ENCODE measurements around the gene LAGE3.

DNA sequence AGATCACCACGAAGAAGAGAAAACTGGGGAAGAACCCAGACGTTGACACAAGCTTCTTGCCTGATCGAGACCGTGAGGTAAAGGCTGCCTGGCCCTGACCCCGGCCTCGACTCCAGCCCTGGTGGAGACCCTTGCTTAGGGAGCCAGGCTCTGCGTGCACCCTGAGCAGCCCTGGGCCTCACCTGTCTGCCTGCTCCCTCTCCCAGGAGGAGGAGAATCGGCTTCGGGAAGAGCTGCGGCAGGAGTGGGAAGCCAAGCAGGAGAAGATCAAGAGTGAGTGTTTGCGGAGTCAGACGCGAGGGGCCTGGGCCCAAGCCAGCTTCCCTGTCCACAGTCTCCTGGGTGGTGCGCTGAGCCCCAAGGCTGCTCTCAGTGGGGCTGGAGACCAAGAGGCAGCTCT, 30.6 kb downstream of the LAGE3 start:
- TF ChIP-seq, protein P1, sequence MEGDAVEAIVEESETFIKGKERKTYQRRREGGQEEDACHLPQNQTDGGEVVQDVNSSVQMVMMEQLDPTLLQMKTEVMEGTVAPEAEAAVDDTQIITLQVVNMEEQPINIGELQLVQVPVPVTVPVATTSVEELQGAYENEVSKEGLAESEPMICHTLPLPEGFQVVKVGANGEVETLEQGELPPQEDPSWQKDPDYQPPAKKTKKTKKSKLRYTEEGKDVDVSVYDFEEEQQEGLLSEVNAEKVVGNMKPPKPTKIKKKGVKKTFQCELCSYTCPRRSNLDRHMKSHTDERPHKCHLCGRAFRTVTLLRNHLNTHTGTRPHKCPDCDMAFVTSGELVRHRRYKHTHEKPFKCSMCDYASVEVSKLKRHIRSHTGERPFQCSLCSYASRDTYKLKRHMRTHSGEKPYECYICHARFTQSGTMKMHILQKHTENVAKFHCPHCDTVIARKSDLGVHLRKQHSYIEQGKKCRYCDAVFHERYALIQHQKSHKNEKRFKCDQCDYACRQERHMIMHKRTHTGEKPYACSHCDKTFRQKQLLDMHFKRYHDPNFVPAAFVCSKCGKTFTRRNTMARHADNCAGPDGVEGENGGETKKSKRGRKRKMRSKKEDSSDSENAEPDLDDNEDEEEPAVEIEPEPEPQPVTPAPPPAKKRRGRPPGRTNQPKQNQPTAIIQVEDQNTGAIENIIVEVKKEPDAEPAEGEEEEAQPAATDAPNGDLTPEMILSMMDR (IDR thresholded peaks at IDR 0.05 in 2 of 3, conservative IDR thresholded peaks at IDR 0.05 in 1 of 3; ENCODE audit: control insufficient read depth in 2 of 3, extremely low read depth in 1 of 3, insufficient read depth in 1 of 3, low read depth in 3 of 3, low read length in 3 of 3), result no peak
- TF ChIP-seq POLR2A (IDR thresholded peaks at IDR 0.05; ENCODE audit: low read depth, low read length) (no peak), ETV6 (conservative IDR thresholded peaks at IDR 0.05 in 1 of 2, IDR thresholded peaks at IDR 0.05 in 1 of 2; ENCODE audit: borderline replicate concordance in 1 of 2, low read depth in 1 of 2) (no peak)
- TF ChIP-seq, protein P2, sequence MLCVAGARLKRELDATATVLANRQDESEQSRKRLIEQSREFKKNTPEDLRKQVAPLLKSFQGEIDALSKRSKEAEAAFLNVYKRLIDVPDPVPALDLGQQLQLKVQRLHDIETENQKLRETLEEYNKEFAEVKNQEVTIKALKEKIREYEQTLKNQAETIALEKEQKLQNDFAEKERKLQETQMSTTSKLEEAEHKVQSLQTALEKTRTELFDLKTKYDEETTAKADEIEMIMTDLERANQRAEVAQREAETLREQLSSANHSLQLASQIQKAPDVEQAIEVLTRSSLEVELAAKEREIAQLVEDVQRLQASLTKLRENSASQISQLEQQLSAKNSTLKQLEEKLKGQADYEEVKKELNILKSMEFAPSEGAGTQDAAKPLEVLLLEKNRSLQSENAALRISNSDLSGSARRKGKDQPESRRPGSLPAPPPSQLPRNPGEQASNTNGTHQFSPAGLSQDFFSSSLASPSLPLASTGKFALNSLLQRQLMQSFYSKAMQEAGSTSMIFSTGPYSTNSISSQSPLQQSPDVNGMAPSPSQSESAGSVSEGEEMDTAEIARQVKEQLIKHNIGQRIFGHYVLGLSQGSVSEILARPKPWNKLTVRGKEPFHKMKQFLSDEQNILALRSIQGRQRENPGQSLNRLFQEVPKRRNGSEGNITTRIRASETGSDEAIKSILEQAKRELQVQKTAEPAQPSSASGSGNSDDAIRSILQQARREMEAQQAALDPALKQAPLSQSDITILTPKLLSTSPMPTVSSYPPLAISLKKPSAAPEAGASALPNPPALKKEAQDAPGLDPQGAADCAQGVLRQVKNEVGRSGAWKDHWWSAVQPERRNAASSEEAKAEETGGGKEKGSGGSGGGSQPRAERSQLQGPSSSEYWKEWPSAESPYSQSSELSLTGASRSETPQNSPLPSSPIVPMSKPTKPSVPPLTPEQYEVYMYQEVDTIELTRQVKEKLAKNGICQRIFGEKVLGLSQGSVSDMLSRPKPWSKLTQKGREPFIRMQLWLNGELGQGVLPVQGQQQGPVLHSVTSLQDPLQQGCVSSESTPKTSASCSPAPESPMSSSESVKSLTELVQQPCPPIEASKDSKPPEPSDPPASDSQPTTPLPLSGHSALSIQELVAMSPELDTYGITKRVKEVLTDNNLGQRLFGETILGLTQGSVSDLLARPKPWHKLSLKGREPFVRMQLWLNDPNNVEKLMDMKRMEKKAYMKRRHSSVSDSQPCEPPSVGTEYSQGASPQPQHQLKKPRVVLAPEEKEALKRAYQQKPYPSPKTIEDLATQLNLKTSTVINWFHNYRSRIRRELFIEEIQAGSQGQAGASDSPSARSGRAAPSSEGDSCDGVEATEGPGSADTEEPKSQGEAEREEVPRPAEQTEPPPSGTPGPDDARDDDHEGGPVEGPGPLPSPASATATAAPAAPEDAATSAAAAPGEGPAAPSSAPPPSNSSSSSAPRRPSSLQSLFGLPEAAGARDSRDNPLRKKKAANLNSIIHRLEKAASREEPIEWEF (IDR thresholded peaks at IDR 0.05; ENCODE audit: insufficient replicate concordance, low read depth, low read length), result no peak

Measured in GM12878 (cell line).